HL-60 (cell line): ENCODE results near the gene PLCB1.

Experiments
- DNase-seq, 2 experiments: peaks; one replicate each; pipeline ENCODE4 v3.0.0-alpha.2; 2010 to 2020; ENCODE audit warnings: low read depth in 1 of 2, low spot score in 1 of 2
- H3K27ac ChIP-seq: fragments of 250-450 bp; sonication (Bioruptor Pico); replicated peaks from 2 replicates; pipeline ENCODE4 v1.5.1; 2020; ENCODE audit warnings: mild to moderate bottlenecking, moderate library complexity
- H3K27me3 ChIP-seq: fragments of 250-450 bp; sonication (Bioruptor Pico); 2 replicates; pipeline ENCODE4 v1.5.1; 2021; ENCODE audit warnings: mild to moderate bottlenecking, moderate library complexity; ENCODE audit not compliant: insufficient read depth, poor library complexity, severe bottlenecking
- H3K4me3 ChIP-seq: replicated peaks from 2 replicates; pipeline ENCODE4 v1.5.1; 2011; ENCODE audit warnings: mild to moderate bottlenecking, control low read depth, low read length; ENCODE audit not compliant: insufficient read depth
- GABPA ChIP-seq: IDR thresholded peaks from 2 replicates; pipeline ENCODE4 v1.6.1; 2012; ENCODE audit warnings: low read depth
- POLR2AphosphoS5 ChIP-seq: IDR thresholded peaks from 2 replicates; pipeline ENCODE4 v1.6.1; 2012; ENCODE audit warnings: low read depth
- SPI1 ChIP-seq: IDR thresholded peaks from 2 replicates; pipeline ENCODE4 v1.6.1; 2012; ENCODE audit warnings: low read depth, mild to moderate bottlenecking, borderline replicate concordance
- TF ChIP-seq, protein P1 (sequence below): IDR thresholded peaks from 2 replicates; pipeline ENCODE4 v1.6.1; 2012; ENCODE audit warnings: low read depth; ENCODE audit not compliant: insufficient replicate concordance
- TF ChIP-seq, protein P2 (sequence below): IDR thresholded peaks from one replicate; pipeline ENCODE4 v1.5.1; 2011; ENCODE audit warnings: low read length, control low read depth, inconsistent platforms; ENCODE audit not compliant: insufficient read depth

PLCB1 gene

DNA sequence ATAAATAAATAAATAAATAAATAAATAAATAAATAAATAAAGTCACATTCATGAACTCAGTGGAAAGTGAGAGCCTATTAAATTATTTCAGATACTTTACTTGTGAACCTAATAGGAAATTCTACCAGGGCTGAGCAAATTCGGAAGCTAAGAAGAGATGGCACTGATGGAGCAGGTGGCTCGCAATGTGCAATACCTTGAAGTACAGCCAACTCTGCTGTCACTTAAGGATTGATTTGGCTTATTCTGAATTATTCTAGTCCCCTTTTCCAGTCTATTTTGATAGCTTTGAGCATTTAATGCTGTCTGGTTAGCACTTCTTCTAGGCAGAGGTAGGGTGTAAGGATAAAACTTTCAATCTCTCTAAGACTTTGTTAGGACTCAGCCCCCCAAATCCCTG lies 541.0 kb downstream of the PLCB1 start:
- TF ChIP-seq SPI1: no peak
- TF ChIP-seq, protein P1, sequence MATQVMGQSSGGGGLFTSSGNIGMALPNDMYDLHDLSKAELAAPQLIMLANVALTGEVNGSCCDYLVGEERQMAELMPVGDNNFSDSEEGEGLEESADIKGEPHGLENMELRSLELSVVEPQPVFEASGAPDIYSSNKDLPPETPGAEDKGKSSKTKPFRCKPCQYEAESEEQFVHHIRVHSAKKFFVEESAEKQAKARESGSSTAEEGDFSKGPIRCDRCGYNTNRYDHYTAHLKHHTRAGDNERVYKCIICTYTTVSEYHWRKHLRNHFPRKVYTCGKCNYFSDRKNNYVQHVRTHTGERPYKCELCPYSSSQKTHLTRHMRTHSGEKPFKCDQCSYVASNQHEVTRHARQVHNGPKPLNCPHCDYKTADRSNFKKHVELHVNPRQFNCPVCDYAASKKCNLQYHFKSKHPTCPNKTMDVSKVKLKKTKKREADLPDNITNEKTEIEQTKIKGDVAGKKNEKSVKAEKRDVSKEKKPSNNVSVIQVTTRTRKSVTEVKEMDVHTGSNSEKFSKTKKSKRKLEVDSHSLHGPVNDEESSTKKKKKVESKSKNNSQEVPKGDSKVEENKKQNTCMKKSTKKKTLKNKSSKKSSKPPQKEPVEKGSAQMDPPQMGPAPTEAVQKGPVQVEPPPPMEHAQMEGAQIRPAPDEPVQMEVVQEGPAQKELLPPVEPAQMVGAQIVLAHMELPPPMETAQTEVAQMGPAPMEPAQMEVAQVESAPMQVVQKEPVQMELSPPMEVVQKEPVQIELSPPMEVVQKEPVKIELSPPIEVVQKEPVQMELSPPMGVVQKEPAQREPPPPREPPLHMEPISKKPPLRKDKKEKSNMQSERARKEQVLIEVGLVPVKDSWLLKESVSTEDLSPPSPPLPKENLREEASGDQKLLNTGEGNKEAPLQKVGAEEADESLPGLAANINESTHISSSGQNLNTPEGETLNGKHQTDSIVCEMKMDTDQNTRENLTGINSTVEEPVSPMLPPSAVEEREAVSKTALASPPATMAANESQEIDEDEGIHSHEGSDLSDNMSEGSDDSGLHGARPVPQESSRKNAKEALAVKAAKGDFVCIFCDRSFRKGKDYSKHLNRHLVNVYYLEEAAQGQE: no peak
- no peak for TF ChIP-seq POLR2AphosphoS5
- no peak for TF ChIP-seq GABPA
- TF ChIP-seq, protein P2, sequence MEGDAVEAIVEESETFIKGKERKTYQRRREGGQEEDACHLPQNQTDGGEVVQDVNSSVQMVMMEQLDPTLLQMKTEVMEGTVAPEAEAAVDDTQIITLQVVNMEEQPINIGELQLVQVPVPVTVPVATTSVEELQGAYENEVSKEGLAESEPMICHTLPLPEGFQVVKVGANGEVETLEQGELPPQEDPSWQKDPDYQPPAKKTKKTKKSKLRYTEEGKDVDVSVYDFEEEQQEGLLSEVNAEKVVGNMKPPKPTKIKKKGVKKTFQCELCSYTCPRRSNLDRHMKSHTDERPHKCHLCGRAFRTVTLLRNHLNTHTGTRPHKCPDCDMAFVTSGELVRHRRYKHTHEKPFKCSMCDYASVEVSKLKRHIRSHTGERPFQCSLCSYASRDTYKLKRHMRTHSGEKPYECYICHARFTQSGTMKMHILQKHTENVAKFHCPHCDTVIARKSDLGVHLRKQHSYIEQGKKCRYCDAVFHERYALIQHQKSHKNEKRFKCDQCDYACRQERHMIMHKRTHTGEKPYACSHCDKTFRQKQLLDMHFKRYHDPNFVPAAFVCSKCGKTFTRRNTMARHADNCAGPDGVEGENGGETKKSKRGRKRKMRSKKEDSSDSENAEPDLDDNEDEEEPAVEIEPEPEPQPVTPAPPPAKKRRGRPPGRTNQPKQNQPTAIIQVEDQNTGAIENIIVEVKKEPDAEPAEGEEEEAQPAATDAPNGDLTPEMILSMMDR: no peak
- DNase-seq: no peak
- no peak overlapping the region for H3K4me3 ChIP-seq

DNA sequence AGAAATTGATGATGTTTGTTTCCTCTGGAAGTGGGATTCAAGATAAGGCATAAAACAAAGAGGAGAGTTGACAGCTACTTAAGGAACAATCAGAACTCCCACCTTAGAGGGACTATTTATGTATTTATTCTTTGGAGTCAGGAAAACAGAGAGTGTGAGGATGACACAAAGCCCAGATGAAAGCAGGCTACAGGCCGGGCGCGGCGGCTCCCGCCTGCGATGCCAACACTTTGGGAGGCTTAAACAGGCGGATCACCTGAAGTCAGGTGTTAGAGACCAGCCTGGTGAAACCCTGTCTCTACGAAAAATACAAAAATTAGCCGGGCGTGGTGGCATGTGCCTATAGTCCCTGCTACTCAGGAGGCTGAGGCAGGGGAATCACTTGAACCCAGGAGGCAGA lies 543.8 kb downstream of the PLCB1 start:
- TF ChIP-seq GABPA (no peak), POLR2AphosphoS5 (no peak)
- TF ChIP-seq, protein P2: no peak
- no peak overlapping the region for H3K4me3 ChIP-seq
- no peaks in the 10 kb centered on the region for H3K27me3 ChIP-seq
- no peak overlapping the region for H3K27ac ChIP-seq
- no peak for DNase-seq

More for the DNA sequence above, 541.0 kb downstream of the PLCB1 start:
- no peaks in the 10 kb centered on the region for H3K27me3 ChIP-seq
- H3K27ac ChIP-seq: no peak overlapping the region

DNA sequence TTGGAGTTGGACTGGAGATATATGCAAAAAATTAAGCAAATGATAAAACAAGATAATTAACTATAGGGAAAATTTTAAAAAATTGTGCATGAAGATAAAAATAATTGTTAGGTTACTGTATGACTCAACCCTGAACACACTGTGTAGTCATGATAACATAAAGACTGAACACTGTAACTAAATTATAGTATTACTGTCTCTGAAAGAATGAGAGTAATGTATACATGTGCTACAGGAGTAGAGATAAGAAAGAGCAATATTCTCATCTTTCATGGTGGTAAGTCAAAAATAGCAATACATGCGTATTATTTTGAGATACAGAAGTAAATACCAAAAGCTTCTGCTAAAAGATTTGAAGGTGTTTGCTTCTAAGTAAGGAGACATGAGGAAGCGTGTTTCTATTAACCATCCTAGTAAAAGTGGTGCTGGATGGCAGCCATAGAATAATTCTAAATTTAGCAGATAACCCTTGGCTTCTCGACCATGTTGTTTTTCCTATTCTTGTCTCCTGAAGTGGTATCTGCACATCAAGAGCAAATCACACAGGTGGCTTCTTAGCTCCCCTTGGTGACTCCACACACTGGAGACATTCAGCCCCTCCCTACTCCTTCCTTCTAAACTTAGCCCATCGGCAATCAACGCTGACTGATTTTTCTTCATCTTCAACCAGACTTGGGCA lies 546.2 kb downstream of the PLCB1 start:
- Histone ChIP-seq H3K4me3 (no peak overlapping the region), H3K27ac (no peak overlapping the region), H3K27me3 (no peaks in the 10 kb centered on the region)
- no peak for DNase-seq
- TF ChIP-seq POLR2AphosphoS5 (no peak), GABPA (no peak), SPI1 (no peak)
- TF ChIP-seq, protein P1: no peak
- TF ChIP-seq, protein P2: no peak

DNA sequence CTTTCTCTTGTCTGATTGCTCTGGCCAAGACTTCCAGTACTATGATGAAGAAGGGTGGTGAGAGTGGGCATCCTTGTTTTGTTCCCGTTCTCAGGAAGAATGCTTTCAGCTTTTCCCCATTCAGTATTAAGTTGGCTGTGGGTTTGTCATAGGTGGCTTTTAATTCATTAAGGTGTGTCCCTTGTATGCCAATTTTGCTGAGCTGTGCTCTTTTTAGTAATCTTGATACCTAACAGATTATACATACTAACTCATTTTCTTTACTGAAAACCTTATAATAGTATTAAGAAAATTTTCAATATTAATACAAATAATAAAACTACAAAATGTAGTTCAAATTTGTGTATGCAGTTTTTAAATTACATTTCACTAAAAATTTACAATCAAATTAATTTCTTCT lies 557.3 kb downstream of the PLCB1 start:
- Histone ChIP-seq H3K27me3 (no peaks in the 10 kb centered on the region), H3K4me3 (no peak overlapping the region)
- no peak for DNase-seq

More for the DNA sequence above, 557.3 kb downstream of the PLCB1 start:
- H3K27ac ChIP-seq: no peak overlapping the region
- TF ChIP-seq POLR2AphosphoS5: no peak
- TF ChIP-seq, protein P1: no peak
- TF ChIP-seq SPI1: no peak
- TF ChIP-seq GABPA: no peak
- TF ChIP-seq, protein P2: no peak
